Fibroblast of lung (primary cell): ENCODE data around the gene KIR2DL3. TPM values are rescaled to one million over a fixed set of nuclear protein-coding genes. Genes with fewer than 3 reads are reported as not detected.

Experiments used
- DNase-seq, 2 donors: peaks; one replicate each; pipeline versions ENCODE4 v3.0.0 to v3.0.0-alpha.2; 2010; ENCODE audit warnings: low read depth in 2 of 2
- H2AFZ ChIP-seq: 2 replicates; pipeline ENCODE4 v1.5.1; 2012; ENCODE audit warnings: low read length, control low read depth, inconsistent platforms
- H3K27ac ChIP-seq: 2 replicates; pipeline ENCODE4 v1.5.1; 2011; ENCODE audit warnings: low read length, control low read depth; ENCODE audit not compliant: insufficient read depth
- H3K27me3 ChIP-seq: 2 replicates; pipeline ENCODE4 v1.5.1; 2011; ENCODE audit warnings: mild to moderate bottlenecking, low read length; ENCODE audit not compliant: control insufficient read depth, insufficient read depth
- H3K36me3 ChIP-seq: 2 replicates; pipeline ENCODE4 v1.5.1; 2011; ENCODE audit warnings: low read length; ENCODE audit not compliant: control insufficient read depth, insufficient read depth
- H3K4me1 ChIP-seq: 2 replicates; pipeline ENCODE4 v1.5.1; 2011; ENCODE audit warnings: low read length; ENCODE audit not compliant: control insufficient read depth, insufficient read depth; ENCODE audit errors: extremely low read depth
- H3K4me2 ChIP-seq: 2 replicates; pipeline ENCODE4 v1.5.1; 2011; ENCODE audit warnings: low read length, control low read depth; ENCODE audit not compliant: insufficient read depth; ENCODE audit errors: extremely low read depth
- H3K4me3 ChIP-seq, 4 experiments: fragments of 200-600 bp in 1 of 4; sonication (generic) in 1 of 4; replicated peaks in 1 of 4; 2 replicates each; pipeline ENCODE4 v1.5.1; 2011 to 2016; ENCODE audit warnings: low read length in 4 of 4, low read depth in 3 of 4, mild to moderate bottlenecking in 3 of 4, control low read depth in 2 of 4, inconsistent platforms in 1 of 4, mixed read lengths in 1 of 4; ENCODE audit not compliant: insufficient read depth in 1 of 4; ENCODE audit errors: control extremely low read depth in 1 of 4
- H3K79me2 ChIP-seq: 2 replicates; pipeline ENCODE4 v1.5.1; 2012; ENCODE audit warnings: mild to moderate bottlenecking, low read length, inconsistent platforms; ENCODE audit not compliant: control insufficient read depth, insufficient read depth
- H3K9ac ChIP-seq: 2 replicates; pipeline ENCODE4 v1.5.1; 2011; ENCODE audit warnings: mild to moderate bottlenecking, low read length, control low read depth; ENCODE audit not compliant: insufficient read depth
- H3K9me3 ChIP-seq: 2 replicates; pipeline ENCODE4 v1.5.1; 2012; ENCODE audit warnings: low read depth, low read length; ENCODE audit not compliant: control insufficient read depth, insufficient read depth
- H4K20me1 ChIP-seq: 2 replicates; pipeline ENCODE4 v1.5.1; 2011; ENCODE audit warnings: low read length; ENCODE audit not compliant: control insufficient read depth, insufficient read depth; ENCODE audit errors: extremely low read depth
- CTCF ChIP-seq, 2 donors: IDR thresholded peaks in 1 of 2; conservative IDR thresholded peaks in 1 of 2; 1 replicate in 1 of 2; 2 replicates in 1 of 2; pipeline ENCODE4 v1.5.1; 2011 to 2012; ENCODE audit warnings: low read length in 2 of 2, control low read depth in 1 of 2, inconsistent platforms in 1 of 2, low read depth in 1 of 2, mild to moderate bottlenecking in 1 of 2
- EZH2 ChIP-seq: IDR thresholded peaks from 2 replicates; pipeline ENCODE4 v1.5.1; 2012; ENCODE audit warnings: low read length, control low read depth, mild to moderate bottlenecking; ENCODE audit errors: missing control alignments
- polyA plus RNA-seq, 2 donors: library from polyadenylated mRNA; depleted of rRNA in 1 of 2; stranded (reverse) in 1 of 2; unstranded in 1 of 2; fragments of >200 nt; gene quantifications; 2 replicates each; pipeline ENCODE4 v1.2.1, GENCODE V29; 2011 to 2012; ENCODE audit warnings: missing spikeins in 1 of 2
- total RNA-seq: library from RNA; depleted of rRNA; stranded (reverse); fragments of >200 nt; gene quantifications from 2 replicates; pipeline ENCODE4 v1.2.1, GENCODE V29; 2014

The KIR2DL3 gene
- total and polyA plus RNA-seq, 2 donors (not counting 1 experiment from before 2014, with no cell fraction given) = not detected

GRCh38 chr19:54704928-54705327 lies 33.4 kb upstream of the KIR2DL3 start:
- DNase-seq = no peak
- Histone ChIP-seq H3K9ac (no peak overlapping the region), H3K36me3 (no peaks in the 10 kb centered on the region), H3K27me3 (no peaks in the 10 kb centered on the region), H3K79me2 (no peaks in the 10 kb centered on the region), H3K4me2 (no peak overlapping the region), H3K9me3 (no peaks in the 10 kb centered on the region), H3K4me3 (no peak overlapping the region), H4K20me1 (no peaks in the 10 kb centered on the region), H3K4me1 (no peaks in the 10 kb centered on the region), H2AFZ (no peak overlapping the region), H3K27ac (no peak overlapping the region)
- no peak for TF ChIP-seq EZH2
- no peak for TF ChIP-seq CTCF (conservative IDR thresholded peaks at IDR 0.05 in 1 of 2, IDR thresholded peaks at IDR 0.05 in 1 of 2; ENCODE audit: low read depth in 1 of 2, low read length in 2 of 2)

- Histone ChIP-seq H4K20me1 (no peaks in the 10 kb centered on the region), H3K9ac (no peak overlapping the region), H3K4me3 (no peak overlapping the region), H3K36me3 (no peaks in the 10 kb centered on the region), H2AFZ (no peak overlapping the region), H3K9me3 (no peaks in the 10 kb centered on the region), H3K79me2 (no peaks in the 10 kb centered on the region), H3K4me1 (no peaks in the 10 kb centered on the region), H3K27me3 (no peaks in the 10 kb centered on the region), H3K4me2 (no peak overlapping the region), H3K27ac (no peak overlapping the region)
- no peak for TF ChIP-seq EZH2
- DNase-seq = no peak
Observed at GRCh38 chr19:54707962-54708361, 30.4 kb upstream of the KIR2DL3 start.

GRCh38 chr19:54708781-54709180 lies 29.5 kb upstream of the KIR2DL3 start:
- H2AFZ ChIP-seq = no peak overlapping the region
- H4K20me1 ChIP-seq = no peaks in the 10 kb centered on the region
- no peak overlapping the region for H3K27ac ChIP-seq
- H3K9ac ChIP-seq = no peak overlapping the region
- H3K4me3 ChIP-seq = no peak overlapping the region
- TF ChIP-seq EZH2 = no peak
- no peak for TF ChIP-seq CTCF (conservative IDR thresholded peaks at IDR 0.05 in 1 of 2, IDR thresholded peaks at IDR 0.05 in 1 of 2; ENCODE audit: low read depth in 1 of 2, low read length in 2 of 2)
- no peaks in the 10 kb centered on the region for H3K36me3 ChIP-seq
- H3K27me3 ChIP-seq = no peaks in the 10 kb centered on the region
- no peaks in the 10 kb centered on the region for H3K79me2 ChIP-seq
- no peaks in the 10 kb centered on the region for H3K9me3 ChIP-seq
- no peak for DNase-seq
- H3K4me1 ChIP-seq = no peaks in the 10 kb centered on the region
- H3K4me2 ChIP-seq = no peak overlapping the region
